Spleen (tissue), 7 donors: Measurements from ENCODE around the gene SLCO2A1.
A peak's percentile ranks its signal among the peaks of the same experiment; 100 is the strongest.

Experiments used
- POLR2A ChIP-seq, 3 donors: fragments of 450-650 bp; IDR thresholded peaks; one replicate each; pipeline ENCODE4 v1.5.1; 2017; ENCODE audit warnings: antibody characterized with exemption in 3 of 3, mild to moderate bottlenecking in 1 of 3
- POLR2AphosphoS5 ChIP-seq, 3 donors: sonication (generic); formaldehyde crosslinking; IDR thresholded peaks; one replicate each; pipeline ENCODE4 v1.5.1; 2017; ENCODE audit warnings: antibody characterized with exemption in 3 of 3
- TF ChIP-seq, protein P1 (sequence below), 11 experiments: fragments of 200-600 bp in 7 of 11; fragments of 450-650 bp in 4 of 11; sonication (generic) in 4 of 11; IDR thresholded peaks in 8 of 11; conservative IDR thresholded peaks in 3 of 11; 1 replicate in 7 of 11; 2 replicates in 4 of 11; pipeline versions ENCODE4 v1.4.0 to v1.8.0; 2016 to 2021; ENCODE audit warnings: antibody characterized with exemption in 11 of 11, inconsistent platforms in 4 of 11, mild to moderate bottlenecking in 1 of 11
- donor health status: DM: no; HTN: no; CAD: no; lungs with moderate emphysema.
- donor health status: DM: no; HTN: no; CAD: no.
- donor health status: DM: no; HTN: no; CAD: no.

DNA sequence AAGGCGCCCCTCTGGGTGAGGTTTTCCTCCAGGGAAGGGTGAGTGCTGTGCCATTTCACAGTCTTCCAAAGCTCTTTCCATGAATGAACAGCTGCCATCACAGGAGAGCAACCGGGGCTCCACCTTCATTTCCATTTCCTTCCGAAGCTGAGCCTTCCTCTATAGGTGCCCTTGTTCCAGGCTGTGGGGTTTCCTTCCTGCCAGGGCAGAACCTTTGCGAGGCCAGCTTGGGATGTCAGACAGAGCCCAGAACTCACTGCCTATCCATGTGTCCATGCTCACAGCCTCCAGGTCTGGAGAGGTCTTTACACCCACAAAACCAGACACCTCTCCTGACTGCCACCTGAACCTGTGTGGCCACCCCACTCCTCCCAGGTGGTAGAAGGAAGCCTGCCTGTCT, 49.2 kb downstream of the SLCO2A1 start:
- no peak for TF ChIP-seq POLR2A (IDR thresholded peaks at IDR 0.05)
- peak in 2 of 3 donors; percentile 25 to 70 for TF ChIP-seq POLR2AphosphoS5 (IDR thresholded peaks at IDR 0.05)
- TF ChIP-seq, protein P1, sequence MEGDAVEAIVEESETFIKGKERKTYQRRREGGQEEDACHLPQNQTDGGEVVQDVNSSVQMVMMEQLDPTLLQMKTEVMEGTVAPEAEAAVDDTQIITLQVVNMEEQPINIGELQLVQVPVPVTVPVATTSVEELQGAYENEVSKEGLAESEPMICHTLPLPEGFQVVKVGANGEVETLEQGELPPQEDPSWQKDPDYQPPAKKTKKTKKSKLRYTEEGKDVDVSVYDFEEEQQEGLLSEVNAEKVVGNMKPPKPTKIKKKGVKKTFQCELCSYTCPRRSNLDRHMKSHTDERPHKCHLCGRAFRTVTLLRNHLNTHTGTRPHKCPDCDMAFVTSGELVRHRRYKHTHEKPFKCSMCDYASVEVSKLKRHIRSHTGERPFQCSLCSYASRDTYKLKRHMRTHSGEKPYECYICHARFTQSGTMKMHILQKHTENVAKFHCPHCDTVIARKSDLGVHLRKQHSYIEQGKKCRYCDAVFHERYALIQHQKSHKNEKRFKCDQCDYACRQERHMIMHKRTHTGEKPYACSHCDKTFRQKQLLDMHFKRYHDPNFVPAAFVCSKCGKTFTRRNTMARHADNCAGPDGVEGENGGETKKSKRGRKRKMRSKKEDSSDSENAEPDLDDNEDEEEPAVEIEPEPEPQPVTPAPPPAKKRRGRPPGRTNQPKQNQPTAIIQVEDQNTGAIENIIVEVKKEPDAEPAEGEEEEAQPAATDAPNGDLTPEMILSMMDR (IDR thresholded peaks at IDR 0.05 in 8 of 11, conservative IDR thresholded peaks at IDR 0.05 in 3 of 11) = no peak
